Nephron (organoid): ENCODE data around the gene GCM1.

ENCODE experiments used
- H3K27ac Mint-ChIP-seq, 3 experiments: 2 replicates each; pipeline ENCODE4 v1.8.0; 2020; ENCODE audit warnings: mixed read lengths in 3 of 3, mild to moderate bottlenecking in 2 of 3, moderate library complexity in 1 of 3
- H3K27me3 Mint-ChIP-seq: 2 replicates; pipeline ENCODE4 v1.8.0; 2021; ENCODE audit warnings: low read depth, mild to moderate bottlenecking, moderate library complexity, mixed read lengths
- H3K36me3 Mint-ChIP-seq: 2 replicates; pipeline ENCODE4 v1.8.0; 2020; ENCODE audit warnings: low read depth, mixed read lengths
- H3K4me1 Mint-ChIP-seq: 2 replicates; pipeline ENCODE4 v1.8.0; 2020; ENCODE audit warnings: mixed read lengths
- H3K4me3 Mint-ChIP-seq, 3 experiments: 2 replicates each; pipeline ENCODE4 v1.8.0; 2020; ENCODE audit warnings: mild to moderate bottlenecking in 3 of 3, mixed read lengths in 3 of 3, moderate library complexity in 2 of 3
- H3K9me3 Mint-ChIP-seq: 2 replicates; pipeline ENCODE4 v1.8.0; 2020; ENCODE audit warnings: mixed read lengths
- CTCF ChIP-seq, 3 experiments: fragments of 200-600 bp; sonication (generic); IDR thresholded peaks; one replicate each; pipeline ENCODE4 v1.5.0; 2021; ENCODE audit warnings: antibody characterized with exemption in 3 of 3; ENCODE audit not compliant: unreplicated experiment in 3 of 3

GCM1 gene

GRCh38 chr6:53188833-53189232 is 40.2 kb upstream of the GCM1 start:
- peak overlapping the region in 2 of 3 experiments; percentile 30 to 70 for H3K27ac Mint-ChIP-seq
- H3K27me3 Mint-ChIP-seq = peaks cover 6% of the 10 kb centered on the region
- no peaks in the 10 kb centered on the region for H3K36me3 Mint-ChIP-seq
- no peak overlapping the region for H3K4me3 Mint-ChIP-seq
- H3K4me1 Mint-ChIP-seq = peaks cover 18% of the 10 kb centered on the region
- no peaks in the 10 kb centered on the region for H3K9me3 Mint-ChIP-seq
- TF ChIP-seq CTCF (IDR thresholded peaks at IDR 0.05; ENCODE audit: unreplicated experiment in 3 of 3) = no peak

- H3K4me3 Mint-ChIP-seq = no peak overlapping the region
- H3K9me3 Mint-ChIP-seq = no peaks in the 10 kb centered on the region
- no peaks in the 10 kb centered on the region for H3K4me1 Mint-ChIP-seq
- TF ChIP-seq CTCF (IDR thresholded peaks at IDR 0.05; ENCODE audit: unreplicated experiment in 3 of 3) = no peak
- no peak overlapping the region for H3K27ac Mint-ChIP-seq
- no peaks in the 10 kb centered on the region for H3K36me3 Mint-ChIP-seq
- peaks cover 6% of the 10 kb centered on the region for H3K27me3 Mint-ChIP-seq
Observed at GRCh38 chr6:53180678-53181077, 32.0 kb upstream of the GCM1 start.

GRCh38 chr6:53179961-53180651 is 31.5 kb upstream of the GCM1 start:
- H3K27me3 Mint-ChIP-seq = peaks cover 6% of the 10 kb centered on the region
- H3K4me1 Mint-ChIP-seq = no peaks in the 10 kb centered on the region
- no peaks in the 10 kb centered on the region for H3K9me3 Mint-ChIP-seq
- H3K27ac Mint-ChIP-seq = peak overlapping the region in 2 of 3 experiments; percentile 25 to 37
- no peaks in the 10 kb centered on the region for H3K36me3 Mint-ChIP-seq
- no peak for TF ChIP-seq CTCF (IDR thresholded peaks at IDR 0.05; ENCODE audit: unreplicated experiment in 3 of 3)
- H3K4me3 Mint-ChIP-seq = no peak overlapping the region

DNA sequence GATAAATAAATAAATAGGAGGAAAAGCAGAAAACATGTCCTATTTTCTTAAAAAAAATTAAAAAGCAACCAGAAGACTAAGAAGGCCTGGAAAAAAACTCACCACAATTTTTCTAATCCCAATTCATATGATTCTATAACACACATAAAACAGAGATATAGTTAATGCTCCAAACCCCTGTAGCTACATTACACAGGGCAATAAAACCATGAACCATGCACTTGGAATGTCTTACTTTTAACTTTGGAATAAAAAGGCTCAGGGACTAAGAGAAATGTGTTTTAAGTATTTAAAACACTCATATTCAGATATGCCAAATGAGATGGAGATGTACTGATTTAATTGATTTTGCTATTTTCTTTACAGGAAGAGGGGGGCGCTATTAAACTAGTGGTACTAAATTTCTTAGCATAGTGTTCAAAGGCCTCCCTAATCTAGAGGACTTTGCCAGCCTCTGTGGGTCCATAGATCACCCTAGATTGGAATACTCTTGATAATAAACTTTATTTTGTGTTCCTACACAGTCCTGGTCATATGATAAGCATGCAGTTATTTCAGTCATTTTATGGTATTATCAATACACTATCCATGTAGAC is 30.3 kb upstream of the GCM1 start:
- H3K4me1 Mint-ChIP-seq = no peaks in the 10 kb centered on the region
- no peak for TF ChIP-seq CTCF (IDR thresholded peaks at IDR 0.05; ENCODE audit: unreplicated experiment in 3 of 3)
- no peaks in the 10 kb centered on the region for H3K9me3 Mint-ChIP-seq
- H3K36me3 Mint-ChIP-seq = no peaks in the 10 kb centered on the region
- no peak overlapping the region for H3K4me3 Mint-ChIP-seq
- H3K27ac Mint-ChIP-seq = no peak overlapping the region
- peaks cover under 1% of the 10 kb centered on the region for H3K27me3 Mint-ChIP-seq

DNA sequence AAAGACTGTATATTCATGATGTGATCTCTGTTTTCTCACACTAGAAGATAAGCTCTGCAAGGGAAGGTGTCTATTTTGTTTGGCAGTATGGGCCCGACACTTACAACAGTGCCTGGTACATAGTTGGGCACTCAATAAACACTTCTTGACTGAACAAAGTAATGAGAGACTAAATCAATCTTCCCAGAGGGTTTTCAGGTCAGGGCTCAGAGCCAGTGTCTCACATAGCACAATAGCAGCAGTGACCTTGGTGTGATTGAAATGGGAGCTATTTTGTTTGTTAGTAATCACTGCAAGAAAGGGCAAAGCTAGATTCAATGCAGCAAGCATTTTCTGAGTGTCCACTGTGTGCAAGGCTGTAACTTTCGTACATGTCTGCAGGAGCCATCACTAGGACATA is 26.4 kb upstream of the GCM1 start:
- H3K27ac Mint-ChIP-seq = no peak overlapping the region
- no peak for TF ChIP-seq CTCF (IDR thresholded peaks at IDR 0.05; ENCODE audit: unreplicated experiment in 3 of 3)
- H3K36me3 Mint-ChIP-seq = no peaks in the 10 kb centered on the region
- no peaks in the 10 kb centered on the region for H3K9me3 Mint-ChIP-seq
- H3K4me1 Mint-ChIP-seq = no peaks in the 10 kb centered on the region
- no peak overlapping the region for H3K4me3 Mint-ChIP-seq
- H3K27me3 Mint-ChIP-seq = no peaks in the 10 kb centered on the region

DNA sequence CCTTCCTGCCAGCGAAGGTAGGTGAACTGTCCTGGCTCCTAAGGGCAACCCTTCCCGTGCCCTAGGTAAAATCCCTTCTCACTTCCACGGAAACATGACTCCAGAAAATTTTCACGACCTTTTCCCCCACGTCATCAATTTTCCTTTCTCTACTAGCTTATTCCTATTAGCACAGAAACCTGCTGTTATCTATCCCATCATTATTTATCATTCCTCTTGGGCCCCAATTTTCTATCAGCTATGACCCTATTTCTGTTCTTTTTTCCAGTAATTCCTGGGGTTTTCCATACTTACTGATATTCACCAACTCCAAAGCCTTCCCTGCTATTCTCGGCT is 23.8 kb upstream of the GCM1 start:
- no peak for TF ChIP-seq CTCF (IDR thresholded peaks at IDR 0.05; ENCODE audit: unreplicated experiment in 3 of 3)
- Mint-ChIP-seq H3K4me1 (no peaks in the 10 kb centered on the region), H3K36me3 (no peaks in the 10 kb centered on the region), H3K9me3 (no peaks in the 10 kb centered on the region), H3K27me3 (no peaks in the 10 kb centered on the region), H3K27ac (no peak overlapping the region), H3K4me3 (no peak overlapping the region)
